SU-DHL-6 (cell line): ENCODE data around the gene NAGPA.

Experiments
- EZH2phosphoT487 ChIP-seq: fragments of 200-600 bp; sonication (generic), shearing (Covaris generic); conservative IDR thresholded peaks from 2 replicates; pipeline ENCODE4 v1.6.1; 2018; ENCODE audit warnings: mild to moderate bottlenecking, antibody characterized with exemption, low read length, moderate library complexity, mixed read lengths
- TF ChIP-seq, protein P1 (sequence below): fragments of 200-600 bp; sonication (generic); IDR thresholded peaks from one replicate; pipeline ENCODE4 v1.5.1; 2017; ENCODE audit warnings: antibody characterized with exemption, mild to moderate bottlenecking, low read length, moderate library complexity; ENCODE audit not compliant: insufficient read depth, poor library complexity, severe bottlenecking

GRCh38 chr16:5011637-5012036 lies 22.1 kb downstream of the NAGPA start:
- TF ChIP-seq, protein P1, sequence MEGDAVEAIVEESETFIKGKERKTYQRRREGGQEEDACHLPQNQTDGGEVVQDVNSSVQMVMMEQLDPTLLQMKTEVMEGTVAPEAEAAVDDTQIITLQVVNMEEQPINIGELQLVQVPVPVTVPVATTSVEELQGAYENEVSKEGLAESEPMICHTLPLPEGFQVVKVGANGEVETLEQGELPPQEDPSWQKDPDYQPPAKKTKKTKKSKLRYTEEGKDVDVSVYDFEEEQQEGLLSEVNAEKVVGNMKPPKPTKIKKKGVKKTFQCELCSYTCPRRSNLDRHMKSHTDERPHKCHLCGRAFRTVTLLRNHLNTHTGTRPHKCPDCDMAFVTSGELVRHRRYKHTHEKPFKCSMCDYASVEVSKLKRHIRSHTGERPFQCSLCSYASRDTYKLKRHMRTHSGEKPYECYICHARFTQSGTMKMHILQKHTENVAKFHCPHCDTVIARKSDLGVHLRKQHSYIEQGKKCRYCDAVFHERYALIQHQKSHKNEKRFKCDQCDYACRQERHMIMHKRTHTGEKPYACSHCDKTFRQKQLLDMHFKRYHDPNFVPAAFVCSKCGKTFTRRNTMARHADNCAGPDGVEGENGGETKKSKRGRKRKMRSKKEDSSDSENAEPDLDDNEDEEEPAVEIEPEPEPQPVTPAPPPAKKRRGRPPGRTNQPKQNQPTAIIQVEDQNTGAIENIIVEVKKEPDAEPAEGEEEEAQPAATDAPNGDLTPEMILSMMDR: no peak
- TF ChIP-seq EZH2phosphoT487: no peak
